Fibroblast of villous mesenchyme (primary cell): ENCODE data around the gene FBXL13. TPM values are rescaled to one million over a fixed set of nuclear protein-coding genes. Genes with fewer than 3 reads are reported as not detected.

Experiments
- DNase-seq: peaks from one replicate; pipeline ENCODE4 v3.0.0-alpha.2; 2010; ENCODE audit warnings: low read depth
- H3K4me3 ChIP-seq: 2 replicates; pipeline ENCODE4 v1.5.1; 2011; ENCODE audit warnings: low read depth, mild to moderate bottlenecking, low read length
- total RNA-seq: library from RNA; depleted of rRNA; stranded (reverse); fragments of >200 nt; gene quantifications from 2 replicates; pipeline ENCODE4 v1.2.3, GENCODE V29; 2012
- TF ChIP-seq, protein P1 (sequence below): IDR thresholded peaks from 2 replicates; pipeline ENCODE4 v1.5.1; 2012; ENCODE audit warnings: low read depth, mild to moderate bottlenecking, low read length; ENCODE audit not compliant: insufficient read depth

Gene FBXL13
- total RNA-seq, 1 donor = 2.2 TPM

DNA sequence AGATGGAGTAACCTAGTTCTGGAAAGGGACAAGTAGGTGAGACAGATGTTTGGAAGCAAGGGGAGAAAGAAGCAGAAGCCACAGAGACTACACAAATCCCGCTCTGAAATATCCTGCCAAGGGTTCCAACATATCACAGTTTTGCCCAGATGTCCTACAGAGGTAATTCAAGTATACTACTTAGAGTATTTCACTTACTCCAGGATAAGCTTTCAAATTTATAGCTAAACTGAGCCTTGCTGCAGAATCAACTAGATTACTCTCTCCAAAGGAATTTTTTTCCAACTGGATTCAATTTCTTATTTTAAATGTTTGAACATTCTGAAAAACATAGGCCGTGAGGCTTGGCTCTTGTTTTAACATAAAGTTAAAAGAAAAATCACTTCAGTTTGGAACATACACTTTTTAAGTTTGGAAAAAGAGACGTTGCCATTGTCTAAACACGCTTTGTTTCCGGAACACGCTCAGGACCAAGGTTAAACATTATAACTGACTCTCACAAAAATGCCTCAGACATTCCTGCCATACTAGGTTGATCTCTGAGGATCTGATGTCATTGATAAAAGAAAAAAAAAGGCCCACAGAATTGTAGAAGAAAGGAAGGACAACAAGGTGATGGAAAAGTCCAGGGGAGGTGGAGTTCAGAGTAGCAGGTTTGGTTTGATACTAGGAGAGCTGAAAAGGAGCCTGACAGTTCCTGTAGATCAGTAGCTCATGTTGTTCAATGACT is 251.0 kb downstream of the FBXL13 start:
- no peak overlapping the region for H3K4me3 ChIP-seq
- TF ChIP-seq, protein P1, sequence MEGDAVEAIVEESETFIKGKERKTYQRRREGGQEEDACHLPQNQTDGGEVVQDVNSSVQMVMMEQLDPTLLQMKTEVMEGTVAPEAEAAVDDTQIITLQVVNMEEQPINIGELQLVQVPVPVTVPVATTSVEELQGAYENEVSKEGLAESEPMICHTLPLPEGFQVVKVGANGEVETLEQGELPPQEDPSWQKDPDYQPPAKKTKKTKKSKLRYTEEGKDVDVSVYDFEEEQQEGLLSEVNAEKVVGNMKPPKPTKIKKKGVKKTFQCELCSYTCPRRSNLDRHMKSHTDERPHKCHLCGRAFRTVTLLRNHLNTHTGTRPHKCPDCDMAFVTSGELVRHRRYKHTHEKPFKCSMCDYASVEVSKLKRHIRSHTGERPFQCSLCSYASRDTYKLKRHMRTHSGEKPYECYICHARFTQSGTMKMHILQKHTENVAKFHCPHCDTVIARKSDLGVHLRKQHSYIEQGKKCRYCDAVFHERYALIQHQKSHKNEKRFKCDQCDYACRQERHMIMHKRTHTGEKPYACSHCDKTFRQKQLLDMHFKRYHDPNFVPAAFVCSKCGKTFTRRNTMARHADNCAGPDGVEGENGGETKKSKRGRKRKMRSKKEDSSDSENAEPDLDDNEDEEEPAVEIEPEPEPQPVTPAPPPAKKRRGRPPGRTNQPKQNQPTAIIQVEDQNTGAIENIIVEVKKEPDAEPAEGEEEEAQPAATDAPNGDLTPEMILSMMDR = no peak
- DNase-seq = no peak

DNA sequence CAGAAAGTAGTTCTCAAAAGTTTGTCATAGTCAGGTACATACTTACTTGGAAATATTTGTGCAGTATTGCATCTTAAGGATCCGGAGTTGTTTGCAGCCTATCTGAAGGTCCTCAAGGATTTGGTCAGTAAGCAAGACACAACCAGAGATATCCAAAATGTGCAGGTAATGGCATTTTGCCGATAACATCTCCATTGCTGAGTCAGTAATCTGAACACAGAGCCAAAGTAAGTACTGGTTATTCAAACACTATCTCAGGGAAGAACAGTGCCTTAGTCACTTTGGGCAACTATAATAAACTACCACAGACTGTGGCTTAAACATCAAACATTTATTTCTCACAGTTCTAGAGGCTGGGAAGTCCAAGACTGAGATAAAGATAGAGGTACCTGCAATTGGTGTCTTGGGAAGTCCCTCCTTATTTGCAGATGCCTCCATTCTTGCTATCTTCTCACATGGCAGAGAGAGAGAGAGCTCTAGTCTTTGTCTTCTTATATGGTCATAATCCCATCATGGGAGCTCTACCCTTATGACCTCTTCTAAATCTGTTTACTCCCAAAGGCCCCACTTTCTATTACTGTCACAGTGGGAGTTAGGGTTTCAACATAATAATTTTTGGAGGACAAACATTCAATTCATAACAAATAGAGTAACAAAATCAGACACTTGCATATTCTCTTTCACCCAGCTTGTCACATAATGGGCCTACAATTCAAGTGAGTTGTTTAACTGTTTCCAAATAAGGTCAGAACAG is 252.4 kb downstream of the FBXL13 start:
- H3K4me3 ChIP-seq = no peak overlapping the region
- TF ChIP-seq, protein P1 = no peak
- no peak for DNase-seq

DNA sequence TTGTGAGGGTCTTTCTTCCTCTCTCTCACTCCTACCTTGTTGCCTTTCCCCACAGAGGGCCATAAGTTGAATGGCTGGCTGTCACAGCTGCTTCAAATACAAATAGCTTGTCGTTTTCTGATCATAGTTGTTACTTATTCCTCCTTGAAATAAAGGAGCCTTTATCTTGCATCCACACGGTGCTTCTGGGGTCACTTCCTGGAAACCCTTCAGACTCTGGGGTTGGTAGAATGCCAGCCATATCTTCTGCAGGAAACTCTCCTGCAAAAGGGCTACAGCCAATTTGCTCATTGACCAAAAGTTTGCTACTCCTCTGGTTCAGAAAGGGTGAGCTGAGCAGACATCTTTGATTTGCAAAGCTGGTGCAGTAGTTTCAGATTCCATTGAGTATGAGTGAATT is 255.4 kb downstream of the FBXL13 start:
- DNase-seq = no peak
- no peak overlapping the region for H3K4me3 ChIP-seq
- TF ChIP-seq, protein P1 = no peak

DNA sequence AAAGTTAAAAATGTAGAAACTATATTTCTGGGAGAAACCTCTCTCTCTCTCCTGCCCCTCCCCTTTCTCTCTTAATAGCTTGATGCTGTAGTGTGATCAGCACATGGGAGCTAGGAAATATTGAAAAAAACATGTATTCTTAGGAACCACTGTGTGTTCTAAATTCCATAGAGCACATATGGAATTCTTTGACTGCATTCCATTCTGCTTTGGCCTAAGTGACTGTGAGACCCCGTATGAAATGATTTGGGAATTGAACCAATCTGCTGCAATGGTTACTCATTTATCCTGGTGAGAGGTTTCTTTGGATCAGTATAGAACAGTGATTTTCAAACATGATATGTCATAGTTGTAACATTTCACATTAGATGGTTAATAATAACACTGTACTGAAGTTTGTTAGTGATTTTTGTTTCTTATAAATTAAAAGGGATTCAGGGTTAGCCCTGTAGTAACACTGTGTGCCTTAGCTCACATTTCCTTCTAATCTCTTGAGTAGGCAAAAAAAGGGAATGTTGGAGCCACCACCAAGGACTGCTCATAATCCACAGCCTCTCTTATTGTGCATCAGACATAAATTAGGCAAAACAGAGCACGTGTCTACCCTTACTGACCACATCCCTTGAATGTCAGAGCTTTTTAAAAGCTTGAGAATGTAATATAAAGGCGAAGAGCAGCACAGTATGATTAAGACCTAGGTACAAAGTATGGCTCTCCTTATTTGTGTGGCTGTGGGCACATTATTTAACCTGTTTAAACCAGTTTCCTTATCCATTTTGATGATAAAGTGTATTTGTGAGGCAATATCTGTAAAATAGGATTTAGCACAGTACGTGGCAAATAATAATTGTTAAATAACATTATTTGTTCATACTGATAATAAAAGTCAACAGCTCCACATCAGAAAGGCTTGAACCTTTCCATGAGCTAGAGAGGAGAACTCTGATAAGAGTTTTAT is 256.7 kb downstream of the FBXL13 start:
- no peak for DNase-seq
- H3K4me3 ChIP-seq = no peak overlapping the region
- TF ChIP-seq, protein P1 = no peak

DNA sequence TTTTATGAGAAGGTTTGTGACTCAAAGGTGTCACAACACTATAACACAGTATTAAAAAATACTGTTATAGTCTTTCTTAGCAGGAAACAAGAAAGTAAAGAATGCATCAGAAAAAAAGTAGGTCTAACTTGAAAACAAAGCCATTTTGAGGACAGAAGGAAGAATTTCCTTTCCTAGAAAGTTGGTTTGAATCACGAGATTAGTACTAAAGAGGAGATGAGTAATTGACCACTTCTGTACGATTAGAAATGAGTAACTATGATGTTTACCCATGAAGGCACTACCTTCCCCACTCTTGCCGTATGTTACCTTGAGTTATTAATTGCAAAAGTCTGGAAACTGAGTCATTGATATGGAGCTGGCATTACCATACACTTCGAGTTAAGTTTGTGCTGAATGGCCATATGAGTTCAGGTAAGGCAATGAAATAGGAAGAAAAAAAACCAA is 260.5 kb downstream of the FBXL13 start:
- DNase-seq = peak; percentile 42
- TF ChIP-seq, protein P1 = no peak
- H3K4me3 ChIP-seq = no peak overlapping the region

DNA sequence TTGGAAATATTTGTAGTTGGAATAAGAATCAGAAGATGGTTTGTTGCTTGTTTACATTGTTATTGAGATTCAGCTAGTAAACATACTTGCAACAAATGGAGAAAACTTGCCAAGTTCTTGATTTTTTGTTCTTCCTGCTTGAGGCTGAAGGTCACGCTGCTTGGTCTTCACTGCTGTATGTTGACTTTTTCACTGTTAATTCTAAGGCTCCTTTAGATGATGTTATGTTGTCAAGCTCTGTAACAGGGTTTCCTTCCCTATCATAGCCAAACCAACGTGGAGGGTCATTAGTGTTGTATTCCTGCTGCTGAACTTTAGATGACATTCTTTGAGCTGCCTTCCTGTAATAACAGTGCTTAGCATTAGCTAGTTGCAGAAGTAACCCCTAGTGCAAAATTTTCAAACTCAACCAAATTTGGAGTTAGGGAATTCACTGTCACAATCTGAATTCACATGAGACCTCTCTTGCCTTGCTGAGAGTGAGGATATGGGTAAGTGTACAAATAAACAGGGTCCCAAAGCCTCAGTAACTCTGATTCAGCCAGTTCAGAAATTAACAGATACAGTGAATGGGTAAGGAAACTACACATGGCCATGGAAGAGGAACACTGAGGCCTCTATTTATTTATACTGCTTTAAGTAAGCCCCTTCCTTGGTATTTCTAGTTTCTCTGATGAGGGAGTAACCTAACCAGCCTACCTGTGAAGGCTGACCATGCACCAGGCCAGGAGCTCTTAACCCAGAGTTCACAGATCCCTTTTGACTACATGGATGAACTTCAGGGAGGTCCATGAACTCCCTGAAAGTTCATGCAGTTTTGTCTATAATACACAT is 261.2 kb downstream of the FBXL13 start:
- DNase-seq = peak; percentile 58
- H3K4me3 ChIP-seq = no peak overlapping the region
- TF ChIP-seq, protein P1 = no peak
